HepG2 (cell line): ENCODE data around the gene PRUNE1. TPM values are rescaled to one million over a fixed set of nuclear protein-coding genes. Genes with fewer than 3 reads are reported as not detected.

Experiments
- CBX1 ChIP-seq: IDR thresholded peaks from one replicate; pipeline ENCODE4 v1.6.1; 2016; ENCODE audit warnings: antibody characterized with exemption, low read depth
- ETV6 ChIP-seq: sonication (generic); formaldehyde crosslinking; conservative IDR thresholded peaks from 2 replicates; pipeline ENCODE4 v1.4.0; 2020; ENCODE audit warnings: missing genetic modification reagents
- GABPB1 ChIP-seq: IDR thresholded peaks from 2 replicates; pipeline ENCODE4 v1.6.1; 2016; ENCODE audit warnings: mild to moderate bottlenecking, missing genetic modification reagents, moderate library complexity, missing compliant biosample characterization
- GPN1 ChIP-seq: sonication (generic); formaldehyde crosslinking; IDR thresholded peaks from 2 replicates; pipeline ENCODE4 v1.5.1; 2020; ENCODE audit warnings: missing genetic modification reagents, borderline replicate concordance
- HDAC2 ChIP-seq: sonication (generic); formaldehyde crosslinking; IDR thresholded peaks from 2 replicates; pipeline ENCODE4 v1.4.0; 2020; ENCODE audit warnings: missing genetic modification reagents
- KLF6 ChIP-seq: IDR thresholded peaks from 2 replicates; pipeline ENCODE4 v1.8.0; 2016; ENCODE audit warnings: missing biosample characterization, missing genetic modification reagents
- MYC ChIP-seq: sonication (generic); formaldehyde crosslinking; IDR thresholded peaks from 2 replicates; pipeline ENCODE4 v1.9.0; 2021; ENCODE audit warnings: missing genetic modification reagents, borderline replicate concordance
- RCOR2 ChIP-seq: IDR thresholded peaks from 2 replicates; pipeline ENCODE4 v1.6.1; 2016; ENCODE audit warnings: missing biosample characterization, missing genetic modification reagents
- SCMH1 ChIP-seq: sonication (generic); formaldehyde crosslinking; IDR thresholded peaks from 2 replicates; pipeline ENCODE4 v1.9.0; 2021; ENCODE audit warnings: missing genetic modification reagents, mild to moderate bottlenecking, borderline replicate concordance
- SKI ChIP-seq: fragments of 450-650 bp; IDR thresholded peaks from one replicate; pipeline ENCODE4 v1.6.1; 2018; ENCODE audit warnings: mild to moderate bottlenecking; ENCODE audit not compliant: partially characterized antibody
- TARDBP ChIP-seq: sonication (generic); formaldehyde crosslinking; IDR thresholded peaks from 2 replicates; pipeline ENCODE4 v1.8.0; 2022; ENCODE audit warnings: mild to moderate bottlenecking, missing genetic modification reagents
- TP53 ChIP-seq: sonication (generic); formaldehyde crosslinking; conservative IDR thresholded peaks from 2 replicates; pipeline ENCODE4 v1.4.0; 2020; ENCODE audit warnings: missing genetic modification reagents
- YY1 ChIP-seq: IDR thresholded peaks from 2 replicates; pipeline ENCODE4 v1.6.1; 2011; ENCODE audit warnings: low read length, low read depth, moderate library complexity, mild to moderate bottlenecking; ENCODE audit not compliant: insufficient read depth, insufficient replicate concordance
- ZC3H13 ChIP-seq: sonication (generic); formaldehyde crosslinking; IDR thresholded peaks from 2 replicates; pipeline ENCODE4 v1.8.1; 2023; ENCODE audit warnings: mild to moderate bottlenecking, missing genetic modification reagents, moderate library complexity
- ZFP62 ChIP-seq: sonication (generic); formaldehyde crosslinking; IDR thresholded peaks from 2 replicates; pipeline ENCODE4 v1.4.0; 2020; ENCODE audit warnings: missing genetic modification reagents
- ZFP91 ChIP-seq: sonication (generic); formaldehyde crosslinking; IDR thresholded peaks from 2 replicates; pipeline ENCODE4 v1.9.0; 2022; ENCODE audit warnings: missing genetic modification reagents, mild to moderate bottlenecking, borderline replicate concordance
- ZNF564 ChIP-seq: sonication (generic); formaldehyde crosslinking; IDR thresholded peaks from 2 replicates; pipeline ENCODE4 v1.8.1; 2023; ENCODE audit warnings: mild to moderate bottlenecking, missing genetic modification reagents
- ZNF780A ChIP-seq: sonication (generic); formaldehyde crosslinking; IDR thresholded peaks from 2 replicates; pipeline ENCODE4 v1.8.0; 2022; ENCODE audit warnings: mild to moderate bottlenecking, missing genetic modification reagents, moderate library complexity
- ZSCAN30 ChIP-seq: sonication (generic); formaldehyde crosslinking; IDR thresholded peaks from 2 replicates; pipeline ENCODE4 v1.5.0; 2020; ENCODE audit warnings: mild to moderate bottlenecking, missing genetic modification reagents
- polyA plus RNA-seq, 8 experiments: library from polyadenylated mRNA; depleted of rRNA in 3 of 8; stranded (reverse) in 7 of 8; unstranded in 1 of 8; fragments of >200 nt; fragmentation: Illumina TruSeq in 4 of 8; extraction: Trizol in 4 of 8; gene quantifications; 2 replicates each; pipeline versions ENCODE4 v1.2.1 to v1.2.3, GENCODE V29; 2011 to 2016; ENCODE audit warnings: low read depth in 4 of 8, missing spikeins in 1 of 8, mixed read lengths in 1 of 8; ENCODE audit not compliant: insufficient read depth in 1 of 8
- total RNA-seq, 5 experiments: library from RNA; depleted of rRNA; stranded (reverse); fragments of >200 nt; fragmentation: Illumina TruSeq; extraction: Trizol; gene quantifications; 2 replicates each; pipeline ENCODE4 v1.2.3, GENCODE V29; 2016; ENCODE audit warnings: low read depth in 1 of 5
- TF ChIP-seq, protein P1 (sequence below): sonication (generic); formaldehyde crosslinking; IDR thresholded peaks from 2 replicates; pipeline ENCODE4 v1.4.0; 2020; ENCODE audit warnings: mild to moderate bottlenecking, low read depth, missing genetic modification reagents
- TF ChIP-seq, protein P2 (sequence below): sonication (generic); formaldehyde crosslinking; IDR thresholded peaks from 2 replicates; pipeline ENCODE4 v1.5.1; 2020; ENCODE audit warnings: mild to moderate bottlenecking, missing genetic modification reagents
- TF ChIP-seq, protein P3 (sequence below): sonication (generic); formaldehyde crosslinking; IDR thresholded peaks from 2 replicates; pipeline ENCODE4 v1.8.1; 2023; ENCODE audit warnings: mild to moderate bottlenecking, missing genetic modification reagents
- TF ChIP-seq, protein P4 (sequence below): sonication (generic); formaldehyde crosslinking; IDR thresholded peaks from 2 replicates; pipeline ENCODE4 v1.5.0; 2020; ENCODE audit warnings: missing genetic modification reagents, mild to moderate bottlenecking, borderline replicate concordance

Gene PRUNE1
- total and polyA plus RNA-seq, 2 of the 13 experiments (the other 11 are each of a cell fraction or from before 2014, with no cell fraction given), result 19.0 to 31.9 TPM

DNA sequence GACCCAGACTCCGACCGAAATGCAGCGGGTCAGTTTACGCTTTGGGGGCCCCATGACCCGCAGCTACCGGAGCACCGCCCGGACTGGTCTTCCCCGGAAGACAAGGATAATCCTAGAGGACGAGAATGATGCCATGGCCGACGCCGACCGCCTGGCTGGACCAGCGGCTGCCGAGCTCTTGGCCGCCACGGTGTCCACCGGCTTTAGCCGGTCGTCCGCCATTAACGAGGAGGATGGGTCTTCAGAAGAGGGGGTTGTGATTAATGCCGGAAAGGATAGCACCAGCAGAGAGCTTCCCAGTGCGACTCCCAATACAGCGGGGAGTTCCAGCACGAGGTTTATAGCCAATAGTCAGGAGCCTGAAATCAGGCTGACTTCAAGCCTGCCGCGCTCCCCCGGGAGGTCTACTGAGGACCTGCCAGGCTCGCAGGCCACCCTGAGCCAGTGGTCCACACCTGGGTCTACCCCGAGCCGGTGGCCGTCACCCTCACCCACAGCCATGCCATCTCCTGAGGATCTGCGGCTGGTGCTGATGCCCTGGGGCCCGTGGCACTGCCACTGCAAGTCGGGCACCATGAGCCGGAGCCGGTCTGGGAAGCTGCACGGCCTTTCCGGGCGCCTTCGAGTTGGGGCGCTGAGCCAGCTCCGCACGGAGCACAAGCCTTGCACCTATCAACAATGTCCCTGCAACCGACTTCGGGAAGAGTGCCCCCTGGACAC lies 39.8 kb downstream of the PRUNE1 start (continued):
- TF ChIP-seq, protein P1, sequence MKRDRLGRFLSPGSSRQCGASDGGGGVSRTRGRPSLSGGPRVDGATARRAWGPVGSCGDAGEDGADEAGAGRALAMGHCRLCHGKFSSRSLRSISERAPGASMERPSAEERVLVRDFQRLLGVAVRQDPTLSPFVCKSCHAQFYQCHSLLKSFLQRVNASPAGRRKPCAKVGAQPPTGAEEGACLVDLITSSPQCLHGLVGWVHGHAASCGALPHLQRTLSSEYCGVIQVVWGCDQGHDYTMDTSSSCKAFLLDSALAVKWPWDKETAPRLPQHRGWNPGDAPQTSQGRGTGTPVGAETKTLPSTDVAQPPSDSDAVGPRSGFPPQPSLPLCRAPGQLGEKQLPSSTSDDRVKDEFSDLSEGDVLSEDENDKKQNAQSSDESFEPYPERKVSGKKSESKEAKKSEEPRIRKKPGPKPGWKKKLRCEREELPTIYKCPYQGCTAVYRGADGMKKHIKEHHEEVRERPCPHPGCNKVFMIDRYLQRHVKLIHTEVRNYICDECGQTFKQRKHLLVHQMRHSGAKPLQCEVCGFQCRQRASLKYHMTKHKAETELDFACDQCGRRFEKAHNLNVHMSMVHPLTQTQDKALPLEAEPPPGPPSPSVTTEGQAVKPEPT (CRISPR knock-in tag), result no peak
- TF ChIP-seq, protein P2, sequence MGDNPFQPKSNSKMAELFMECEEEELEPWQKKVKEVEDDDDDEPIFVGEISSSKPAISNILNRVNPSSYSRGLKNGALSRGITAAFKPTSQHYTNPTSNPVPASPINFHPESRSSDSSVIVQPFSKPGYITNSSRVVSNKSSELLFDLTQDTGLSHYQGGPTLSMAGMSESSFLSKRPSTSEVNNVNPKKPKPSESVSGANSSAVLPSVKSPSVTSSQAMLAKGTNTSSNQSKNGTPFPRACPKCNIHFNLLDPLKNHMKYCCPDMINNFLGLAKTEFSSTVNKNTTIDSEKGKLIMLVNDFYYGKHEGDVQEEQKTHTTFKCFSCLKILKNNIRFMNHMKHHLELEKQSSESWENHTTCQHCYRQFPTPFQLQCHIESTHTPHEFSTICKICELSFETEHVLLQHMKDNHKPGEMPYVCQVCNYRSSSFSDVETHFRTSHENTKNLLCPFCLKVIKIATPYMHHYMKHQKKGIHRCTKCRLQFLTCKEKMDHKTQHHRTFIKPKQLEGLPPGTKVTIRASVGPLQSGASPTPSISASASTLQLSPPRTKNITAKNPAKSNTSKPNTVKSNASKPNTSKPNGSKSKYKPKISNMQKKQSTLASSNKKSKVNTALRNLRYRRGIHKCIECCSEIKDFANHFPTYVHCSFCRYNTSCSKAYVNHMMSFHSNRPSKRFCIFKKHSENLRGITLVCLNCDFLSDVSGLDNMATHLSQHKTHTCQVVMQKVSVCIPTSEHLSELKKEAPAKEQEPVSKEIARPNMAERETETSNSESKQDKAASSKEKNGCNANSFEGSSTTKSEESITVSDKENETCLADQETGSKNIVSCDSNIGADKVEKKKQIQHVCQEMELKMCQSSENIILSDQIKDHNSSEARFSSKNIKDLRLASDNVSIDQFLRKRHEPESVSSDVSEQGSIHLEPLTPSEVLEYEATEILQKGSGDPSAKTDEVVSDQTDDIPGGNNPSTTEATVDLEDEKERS (CRISPR knock-in tag), result no peak
- no peak for TF ChIP-seq GPN1 (CRISPR knock-in tag)
- TF ChIP-seq, protein P3, sequence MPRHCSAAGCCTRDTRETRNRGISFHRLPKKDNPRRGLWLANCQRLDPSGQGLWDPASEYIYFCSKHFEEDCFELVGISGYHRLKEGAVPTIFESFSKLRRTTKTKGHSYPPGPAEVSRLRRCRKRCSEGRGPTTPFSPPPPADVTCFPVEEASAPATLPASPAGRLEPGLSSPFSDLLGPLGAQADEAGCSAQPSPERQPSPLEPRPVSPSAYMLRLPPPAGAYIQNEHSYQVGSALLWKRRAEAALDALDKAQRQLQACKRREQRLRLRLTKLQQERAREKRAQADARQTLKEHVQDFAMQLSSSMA (CRISPR knock-in tag), result no peak
- no peak for TF ChIP-seq ZSCAN30 (CRISPR knock-in tag)
- TF ChIP-seq CBX1, result no peak
- TF ChIP-seq TP53 (CRISPR knock-in tag), result no peak
- TF ChIP-seq ZNF780A, result no peak
- TF ChIP-seq RCOR2 (CRISPR knock-in tag), result no peak
- no peak for TF ChIP-seq ZNF564 (CRISPR knock-in tag)
- TF ChIP-seq SKI, result no peak
- TF ChIP-seq, protein P4, sequence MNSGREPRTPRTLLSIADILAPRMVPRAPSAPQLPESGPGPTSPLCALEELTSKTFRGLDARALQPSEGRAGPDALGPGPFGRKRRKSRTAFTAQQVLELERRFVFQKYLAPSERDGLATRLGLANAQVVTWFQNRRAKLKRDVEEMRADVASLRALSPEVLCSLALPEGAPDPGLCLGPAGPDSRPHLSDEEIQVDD, result no peak
- TF ChIP-seq ETV6 (CRISPR knock-in tag), result no peak
- TF ChIP-seq YY1, result peak; percentile 65
- no peak; the same call in 1 of the 2 replicates for TF ChIP-seq MYC
- TF ChIP-seq KLF6 (CRISPR knock-in tag), result peak; percentile 43; the same call in 1 of the 2 replicates
- peak; percentile 78 for TF ChIP-seq ZFP91 (CRISPR knock-in tag)
- no peak for TF ChIP-seq SCMH1 (CRISPR knock-in tag)
- peak; percentile 18; the same call in 1 of the 2 replicates for TF ChIP-seq TARDBP
- TF ChIP-seq HDAC2 (CRISPR knock-in tag), result no peak
- TF ChIP-seq ZFP62 (CRISPR knock-in tag), result no peak
- TF ChIP-seq GABPB1 (CRISPR knock-in tag), result peak; percentile 51
- TF ChIP-seq ZC3H13 (CRISPR knock-in tag), result no peak
